Nucleus accumbens (tissue), 56 donors: ENCODE results near the gene PGLYRP2.
A peak's percentile ranks its signal among the peaks of the same experiment; 100 is the strongest.

Experiments used
- DNase-seq, 56 donors: peaks; one replicate each; lab custom pipeline; 2025; lab: John Stamatoyannopoulos, UW

PGLYRP2 gene

GRCh38 chr19:15443838-15444237, 35.5 kb downstream of the PGLYRP2 start:
- DNase-seq, result peak in 19 of 56 donors; percentile 2 to 51 (median 15)

GRCh38 chr19:15443325-15443724, 36.0 kb downstream of the PGLYRP2 start:
- DNase-seq, result no peak

DNA sequence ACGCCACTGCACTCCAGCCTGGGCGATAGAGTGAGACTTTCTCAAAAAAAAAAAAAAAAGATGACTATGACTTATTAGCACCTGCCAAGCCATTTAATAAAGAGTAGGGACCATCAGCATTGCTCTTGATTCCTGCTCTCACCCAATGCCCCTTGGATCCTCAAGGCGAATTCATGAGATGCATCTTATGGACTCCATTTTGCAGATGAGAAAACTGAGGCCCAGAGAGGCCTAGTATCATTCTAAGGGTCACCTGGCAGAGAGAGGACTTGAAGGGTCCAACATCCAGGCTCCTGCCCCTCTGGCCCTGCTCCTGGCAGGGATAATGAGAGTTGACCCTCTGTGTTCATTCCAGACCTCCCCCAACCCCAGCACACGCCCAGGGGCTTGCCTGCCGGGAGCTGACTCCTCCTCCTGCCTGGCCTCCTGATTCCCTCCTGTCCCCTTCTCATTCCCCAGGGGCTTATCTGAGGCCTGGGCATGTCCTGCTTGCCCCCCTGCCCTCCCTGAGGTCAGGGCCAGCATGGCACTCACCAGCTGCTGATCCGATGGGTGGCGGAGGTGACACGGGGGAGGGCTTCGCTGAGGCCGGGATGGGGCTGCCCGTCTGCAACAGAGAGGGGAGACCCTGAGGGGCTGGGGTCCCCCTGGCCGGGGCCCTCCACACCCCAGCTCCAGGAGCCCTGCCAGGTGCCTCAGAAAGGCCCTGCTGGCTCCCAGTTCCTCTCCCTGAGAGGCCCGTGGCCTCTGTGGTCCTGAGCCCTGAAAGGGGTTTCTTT, 37.0 kb downstream of the PGLYRP2 start:
- no peak for DNase-seq

GRCh38 chr19:15441317-15441716, 38.0 kb downstream of the PGLYRP2 start:
- DNase-seq, result no peak

DNA sequence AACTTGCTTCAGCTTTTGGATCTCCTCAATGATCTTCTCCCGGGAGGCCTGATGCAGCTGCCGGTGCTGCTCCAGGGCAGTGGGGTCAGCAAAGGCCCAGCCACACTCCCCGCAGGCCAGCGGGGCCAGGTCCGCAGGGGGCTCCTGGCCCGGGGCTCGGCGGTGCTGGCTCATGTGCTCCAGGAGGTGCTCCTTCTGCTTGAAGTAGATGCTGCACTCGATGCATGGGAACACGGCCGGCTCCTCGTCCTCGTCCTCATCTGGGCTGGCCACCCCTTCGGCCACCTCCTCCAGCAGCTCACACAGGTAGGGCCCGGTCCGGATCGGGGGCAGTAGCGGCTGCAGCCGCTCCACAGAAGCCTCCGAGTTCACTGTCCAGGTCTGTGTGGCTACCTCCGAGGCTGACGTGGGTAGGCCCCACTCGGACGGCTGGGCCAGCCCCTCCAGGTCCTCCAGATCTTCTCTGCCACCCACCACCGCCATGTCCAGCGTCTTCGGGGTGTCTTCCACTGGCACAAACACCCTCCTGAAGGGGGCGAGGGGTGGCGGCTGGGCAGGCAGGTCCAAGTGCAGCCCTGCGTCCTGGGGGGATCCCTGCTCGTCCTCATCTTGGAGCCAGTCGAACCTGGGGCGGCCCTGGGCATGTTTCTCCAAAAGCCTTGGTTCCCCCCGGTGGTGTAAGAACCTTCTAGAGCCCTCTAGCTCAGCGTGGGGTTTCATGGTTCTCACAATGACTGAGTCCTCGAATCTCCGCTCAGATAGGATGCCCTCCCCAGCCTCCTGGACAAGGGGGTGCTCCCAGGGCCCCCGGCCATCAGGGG, 39.3 kb downstream of the PGLYRP2 start:
- no peak for DNase-seq

GRCh38 chr19:15439078-15439799, 40.1 kb downstream of the PGLYRP2 start:
- DNase-seq, result no peak

DNA sequence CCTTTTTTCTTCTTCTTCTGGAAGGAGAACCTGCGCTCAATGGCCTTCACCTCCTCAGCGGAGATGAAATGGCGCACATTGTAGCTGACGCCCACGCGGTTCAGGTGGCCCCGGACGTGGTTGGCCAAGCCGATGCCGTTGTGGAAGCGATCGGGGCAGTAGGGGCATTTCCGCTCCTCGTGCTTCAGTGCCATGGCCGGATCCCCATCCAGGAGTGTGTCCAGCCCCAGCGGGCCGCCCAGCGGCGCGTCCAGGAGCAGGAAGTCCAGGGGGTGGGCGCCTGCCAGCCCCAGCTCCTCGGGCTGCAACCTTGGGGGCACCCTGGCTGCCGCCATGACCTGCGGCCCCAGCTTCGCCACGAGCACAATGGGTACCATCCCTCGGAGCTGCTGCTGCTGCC, 40.7 kb downstream of the PGLYRP2 start:
- no peak for DNase-seq

- no peak for DNase-seq
Measured at GRCh38 chr19:15438124-15438496, 41.2 kb downstream of the PGLYRP2 start.

GRCh38 chr19:15437355-15438123, 41.8 kb downstream of the PGLYRP2 start:
- no peak for DNase-seq

DNA sequence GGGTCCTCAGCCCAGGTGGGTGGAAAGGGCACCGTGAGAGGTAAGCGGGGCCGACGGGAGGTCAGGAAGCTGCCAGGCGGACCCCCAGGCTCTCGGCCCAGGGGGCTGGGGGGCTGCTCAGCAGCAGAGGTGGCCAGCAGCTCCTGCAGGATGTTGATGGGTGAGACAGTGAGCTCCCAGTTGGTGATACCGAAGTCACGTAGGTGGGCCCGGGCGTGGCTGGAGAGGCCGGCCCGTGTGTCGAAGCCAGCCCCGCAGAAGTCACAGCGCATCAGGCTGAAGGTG, 42.5 kb downstream of the PGLYRP2 start:
- no peak for DNase-seq

- DNase-seq, result no peak
Measured at GRCh38 chr19:15436012-15436825, 43.1 kb downstream of the PGLYRP2 start.

GRCh38 chr19:15433519-15434069, 45.7 kb downstream of the PGLYRP2 start:
- DNase-seq, result no peak

DNA sequence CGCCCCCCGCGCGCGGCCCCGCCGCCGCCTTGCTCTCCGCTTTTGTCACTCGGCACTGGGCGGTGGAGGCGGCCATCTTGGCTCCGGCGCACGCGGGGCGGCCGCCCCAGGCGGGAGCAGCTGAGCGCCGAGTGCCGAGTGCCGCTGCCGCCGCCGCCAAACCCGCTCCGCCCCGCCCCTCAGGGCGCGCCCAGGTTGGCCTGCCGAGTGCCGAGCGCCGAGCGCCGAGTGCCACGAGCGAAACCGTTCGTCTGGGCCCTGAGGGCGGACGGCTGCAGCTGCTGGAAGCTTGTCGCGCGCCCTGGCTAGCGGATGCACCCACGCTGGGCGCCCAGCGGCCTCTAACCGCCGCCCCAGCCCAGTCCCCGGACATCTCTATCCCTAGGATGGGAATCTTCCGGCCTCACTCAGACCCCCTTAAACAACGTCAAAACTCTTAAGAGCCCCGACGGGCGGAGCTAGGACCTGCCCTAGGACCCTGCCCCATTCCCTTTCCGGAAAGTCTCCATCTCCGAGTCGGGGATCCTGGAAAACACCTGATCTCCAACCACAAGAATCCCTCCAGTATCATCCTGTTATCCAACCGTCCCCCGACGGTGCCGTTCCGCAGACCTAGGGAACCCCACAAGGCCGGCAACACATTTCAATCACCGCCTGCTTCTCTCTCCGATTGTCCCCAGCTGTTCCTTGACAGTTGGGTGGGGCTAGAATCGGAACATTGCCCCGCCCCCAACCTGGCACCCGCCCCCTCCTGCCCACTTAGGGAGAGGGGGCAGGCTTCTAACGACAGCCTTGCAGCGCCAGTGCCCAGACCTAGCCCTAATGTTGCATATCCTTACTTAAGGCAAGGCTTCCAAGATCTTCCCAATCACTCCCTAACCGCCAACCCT, 46.4 kb downstream of the PGLYRP2 start:
- peak in 55 of 56 donors; percentile 42 to 94 (median 81) for DNase-seq

DNA sequence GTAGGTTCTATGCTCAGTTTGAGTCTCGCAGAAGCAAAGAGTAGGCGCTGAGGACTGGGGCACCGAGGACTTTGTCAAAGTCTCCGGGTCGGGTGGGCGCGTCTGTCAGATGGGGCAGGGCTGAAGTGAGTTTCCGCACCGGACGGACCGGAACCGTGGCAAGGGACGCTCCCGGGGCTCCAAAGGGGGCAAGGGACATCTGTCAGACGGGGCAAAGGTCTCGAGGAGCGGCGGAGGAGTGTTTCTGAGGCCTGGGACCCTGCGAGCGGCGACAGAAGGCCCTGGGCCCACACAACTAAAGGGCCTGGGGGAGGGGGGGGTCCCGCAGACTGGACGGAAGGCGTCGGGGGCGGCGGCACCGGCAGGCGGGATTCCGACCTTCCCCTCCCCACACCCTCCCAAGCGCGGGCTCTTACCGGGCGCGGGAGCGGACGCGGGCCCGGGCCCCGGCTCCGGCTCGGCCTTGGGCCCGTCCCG, 47.2 kb downstream of the PGLYRP2 start:
- no peak for DNase-seq

- no peak for DNase-seq
Measured at GRCh38 chr19:15431396-15432017, 47.8 kb downstream of the PGLYRP2 start.

DNA sequence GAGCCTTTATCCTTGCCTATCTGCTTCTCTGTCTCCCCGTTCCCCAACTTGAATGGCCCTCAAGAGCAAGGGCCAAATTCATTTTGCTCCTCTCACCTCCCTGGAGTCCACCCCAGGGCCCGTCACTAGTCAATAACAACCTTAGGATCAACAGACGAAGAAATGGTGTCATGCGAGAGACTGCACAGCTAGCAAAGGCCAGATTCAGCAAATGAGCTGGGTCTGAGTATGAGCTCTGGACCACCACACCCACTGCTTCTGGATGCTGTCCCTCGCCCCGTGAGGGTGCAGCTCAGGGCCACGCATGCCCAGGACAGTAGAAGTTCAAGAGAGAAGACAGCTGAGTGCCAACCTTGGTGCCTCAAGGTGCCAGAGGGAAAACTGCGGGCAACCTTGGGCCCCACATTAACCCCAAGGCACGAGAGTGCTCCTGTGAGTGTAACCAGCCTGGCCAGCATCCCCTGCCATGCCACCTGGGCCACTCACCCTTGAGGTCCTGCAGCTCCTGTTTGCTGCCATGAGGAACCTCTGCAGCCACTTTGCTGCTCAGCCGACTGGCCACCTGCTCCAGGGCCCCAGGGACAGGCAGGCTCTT, 48.7 kb downstream of the PGLYRP2 start:
- no peak for DNase-seq

GRCh38 chr19:15429825-15430467, 49.4 kb downstream of the PGLYRP2 start:
- DNase-seq, result no peak
